ENCODE data around the gene OPN1MW3. TPM values are rescaled to one million over a fixed set of nuclear protein-coding genes. Genes with fewer than 3 reads are reported as not detected.

Gene OPN1MW3
- total and polyA plus RNA-seq, 2 of the 4 experiments (the other 2 are of a cell fraction), result not detected

DNA sequence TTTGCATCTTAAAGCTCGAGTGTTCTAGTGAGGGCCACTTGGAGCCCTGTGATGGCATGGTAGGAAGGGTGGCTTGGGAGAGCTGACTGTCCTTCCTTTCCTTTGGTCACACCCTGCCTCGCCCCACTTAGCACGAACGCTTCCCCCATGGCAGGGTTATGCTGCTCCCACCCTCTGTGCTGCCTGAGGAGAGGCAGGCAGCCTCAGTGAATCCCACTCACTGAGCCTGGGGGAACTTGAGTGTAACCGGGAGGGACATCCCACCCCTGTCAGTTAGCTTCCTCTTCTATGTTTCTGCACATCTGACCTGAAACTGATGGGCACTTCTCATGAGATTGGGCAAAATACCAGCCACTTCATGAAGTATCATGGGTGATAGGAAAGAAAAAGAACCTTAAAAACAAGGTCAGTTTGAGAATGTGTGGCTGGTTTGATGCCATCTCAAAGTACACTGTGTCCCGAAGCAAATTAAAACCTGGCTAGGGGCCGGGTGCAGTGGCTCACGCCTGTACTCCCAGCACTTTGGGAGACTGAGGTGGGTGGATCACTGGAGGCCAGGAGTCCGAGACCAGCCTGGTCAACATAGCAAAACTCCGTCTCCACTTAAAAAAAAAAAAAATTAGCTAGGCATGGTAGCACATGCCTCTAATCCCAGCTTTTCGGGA lies 48.3 kb downstream of the OPN1MW3 start:
- dilution Hi-C loops (cut with HindIII; ENCODE audit: low sequenced_read_pairs, unreplicated experiment) (no loop called here), in situ Hi-C loops (cut with MboI; ENCODE audit: low sequenced_read_pairs) (no loop called here), intact Hi-C loops (cut with micrococcal nuclease) (no loop called here)
- H4K20me1 ChIP-seq (ENCODE audit: insufficient read depth, low read length), result no peaks in the 10 kb centered on the region
- no peak overlapping the region for H3K27ac ChIP-seq (ENCODE audit: insufficient read depth, low read length)
- TF ChIP-seq SMC3 (IDR thresholded peaks at IDR 0.05; ENCODE audit: low read depth, low read length) (no peak), MAZ (IDR thresholded peaks at IDR 0.05; ENCODE audit: borderline replicate concordance, low read depth, low read length) (no peak), CEBPB (IDR thresholded peaks at IDR 0.05; ENCODE audit: low read depth, low read length) (no peak), NFE2L2 (IDR thresholded peaks at IDR 0.05; ENCODE audit: low read depth, low read length) (no peak), CHD1 (IDR thresholded peaks at IDR 0.05; ENCODE audit: low read depth, low read length) (no peak), RCOR1 (IDR thresholded peaks at IDR 0.05; ENCODE audit: insufficient replicate concordance, low read length) (no peak), RAD21 (IDR thresholded peaks at IDR 0.05; ENCODE audit: low read length) (no peak), BHLHE40 (IDR thresholded peaks at IDR 0.05; ENCODE audit: low read depth, low read length) (no peak), MXI1 (IDR thresholded peaks at IDR 0.05; ENCODE audit: borderline replicate concordance, low read depth, low read length) (no peak), FOS (IDR thresholded peaks at IDR 0.05; ENCODE audit: low read depth, low read length) (no peak), RFX5 (IDR thresholded peaks at IDR 0.05; ENCODE audit: low read depth, low read length) (no peak)
- TF ChIP-seq, protein P1, sequence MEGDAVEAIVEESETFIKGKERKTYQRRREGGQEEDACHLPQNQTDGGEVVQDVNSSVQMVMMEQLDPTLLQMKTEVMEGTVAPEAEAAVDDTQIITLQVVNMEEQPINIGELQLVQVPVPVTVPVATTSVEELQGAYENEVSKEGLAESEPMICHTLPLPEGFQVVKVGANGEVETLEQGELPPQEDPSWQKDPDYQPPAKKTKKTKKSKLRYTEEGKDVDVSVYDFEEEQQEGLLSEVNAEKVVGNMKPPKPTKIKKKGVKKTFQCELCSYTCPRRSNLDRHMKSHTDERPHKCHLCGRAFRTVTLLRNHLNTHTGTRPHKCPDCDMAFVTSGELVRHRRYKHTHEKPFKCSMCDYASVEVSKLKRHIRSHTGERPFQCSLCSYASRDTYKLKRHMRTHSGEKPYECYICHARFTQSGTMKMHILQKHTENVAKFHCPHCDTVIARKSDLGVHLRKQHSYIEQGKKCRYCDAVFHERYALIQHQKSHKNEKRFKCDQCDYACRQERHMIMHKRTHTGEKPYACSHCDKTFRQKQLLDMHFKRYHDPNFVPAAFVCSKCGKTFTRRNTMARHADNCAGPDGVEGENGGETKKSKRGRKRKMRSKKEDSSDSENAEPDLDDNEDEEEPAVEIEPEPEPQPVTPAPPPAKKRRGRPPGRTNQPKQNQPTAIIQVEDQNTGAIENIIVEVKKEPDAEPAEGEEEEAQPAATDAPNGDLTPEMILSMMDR (conservative IDR thresholded peaks at IDR 0.05; ENCODE audit: low read depth, low read length), result no peak
- TF ChIP-seq, protein P2, sequence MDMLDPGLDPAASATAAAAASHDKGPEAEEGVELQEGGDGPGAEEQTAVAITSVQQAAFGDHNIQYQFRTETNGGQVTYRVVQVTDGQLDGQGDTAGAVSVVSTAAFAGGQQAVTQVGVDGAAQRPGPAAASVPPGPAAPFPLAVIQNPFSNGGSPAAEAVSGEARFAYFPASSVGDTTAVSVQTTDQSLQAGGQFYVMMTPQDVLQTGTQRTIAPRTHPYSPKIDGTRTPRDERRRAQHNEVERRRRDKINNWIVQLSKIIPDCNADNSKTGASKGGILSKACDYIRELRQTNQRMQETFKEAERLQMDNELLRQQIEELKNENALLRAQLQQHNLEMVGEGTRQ (IDR thresholded peaks at IDR 0.05; ENCODE audit: low read depth, low read length), result no peak
- no peak overlapping the region for H2BK15ac ChIP-seq (ENCODE audit: low read depth, low read length)
- no peak overlapping the region for H3K9ac ChIP-seq (ENCODE audit: low read depth, low read length)
- H3K27me3 ChIP-seq (ENCODE audit: control insufficient read depth, insufficient read depth, low read length), result peaks cover 2% of the 10 kb centered on the region
- no peak overlapping the region for H3K14ac ChIP-seq (replicated peaks; ENCODE audit: low read depth, low read length)
- DNase-seq, result no peak
- no peak overlapping the region for H2AK5ac ChIP-seq (ENCODE audit: low read depth, low read length)
- no peaks in the 10 kb centered on the region for H3K79me1 ChIP-seq (ENCODE audit: low read depth in 1 of 2, low read length in 2 of 2)
- no peak overlapping the region for H3K56ac ChIP-seq (ENCODE audit: extremely low read depth, insufficient read depth, low read length)
- H2BK120ac ChIP-seq (ENCODE audit: low read depth, low read length), result no peak overlapping the region
- H2BK5ac ChIP-seq (ENCODE audit: low read depth, low read length, poor library complexity, severe bottlenecking), result no peak overlapping the region
- no peak overlapping the region for H4K5ac ChIP-seq (ENCODE audit: low read depth, low read length)
- no peak overlapping the region for H3K18ac ChIP-seq (ENCODE audit: low read depth, low read length)
- CTCF ChIA-PET, result no interaction called here
- no peak overlapping the region for H3K4me3 ChIP-seq (ENCODE audit: insufficient read depth, low read depth, low read length)
- H3K9me1 ChIP-seq (ENCODE audit: insufficient read depth, low read length), result no peaks in the 10 kb centered on the region; the same call in 1 of the 2 replicates
- no peak overlapping the region for H2BK20ac ChIP-seq (ENCODE audit: low read depth, low read length)
- 0% methylated on average over 1 of the region's 11 CpGs; no CpG with 5 or more reads in 1 of the 2 experiments for WGBS, 2 experiments (ENCODE audit: extremely low coverage in 2 of 2, insufficient read length in 1 of 2)
- H4K91ac ChIP-seq (ENCODE audit: insufficient read depth, low read depth, low read length), result no peak overlapping the region
- no peak overlapping the region for H3K4me2 ChIP-seq (ENCODE audit: low read depth, low read length)
- H4K8ac ChIP-seq (ENCODE audit: low read depth in 2 of 2, low read length in 2 of 2), result no peak overlapping the region
- ATAC-seq (ENCODE audit: low read depth), result no peak
- POLR2A ChIA-PET (ENCODE audit: unreplicated experiment), result no interaction called here
- no peak overlapping the region for H2AK9ac ChIP-seq (replicated peaks; ENCODE audit: low read depth, low read length, poor library complexity)
- no peaks in the 10 kb centered on the region for H3K9me3 ChIP-seq (ENCODE audit: control insufficient read depth, insufficient read depth, low read length)
- H3K4me1 ChIP-seq (ENCODE audit: control insufficient read depth, insufficient read depth, low read length), result no peaks in the 10 kb centered on the region
- no peak overlapping the region for H3K4ac ChIP-seq (ENCODE audit: low read depth, low read length)
- BruUV-seq (replicated peaks), result no TSS peak
- no peaks in the 10 kb centered on the region for H3K36me3 ChIP-seq (ENCODE audit: control insufficient read depth, insufficient read depth, low read length)
- H3K23ac ChIP-seq (ENCODE audit: low read depth, low read length), result no peak overlapping the region
- no peak overlapping the region for H2AFZ ChIP-seq (replicated peaks; ENCODE audit: low read length, poor library complexity)

Measured in IMR-90 (cell line).